Testis (tissue), 3 donors: ENCODE data around the gene GTPBP6. TPM values are rescaled to one million over a fixed set of nuclear protein-coding genes. Genes with fewer than 3 reads are reported as not detected.

Experiments
- DNase-seq: peaks from one replicate; pipeline ENCODE4 v3.0.0-alpha.2; 2019
- H3K27ac ChIP-seq, 2 donors: fragments of 200-600 bp; sonication (generic); one replicate each; pipeline ENCODE4 v1.5.1; 2019
- H3K27me3 ChIP-seq: fragments of 200-600 bp; sonication (generic); one replicate; pipeline ENCODE4 v1.5.1; 2019
- H3K36me3 ChIP-seq: fragments of 200-600 bp; sonication (generic); one replicate; pipeline ENCODE4 v1.5.1; 2017; ENCODE audit warnings: low read depth; ENCODE audit errors: missing control alignments
- H3K4me1 ChIP-seq: fragments of 200-600 bp; sonication (generic); one replicate; pipeline ENCODE4 v1.5.1; 2019
- H3K4me3 ChIP-seq, 2 donors: fragments of 200-600 bp; sonication (generic); one replicate each; pipeline ENCODE4 v1.5.1; 2017 to 2019
- H3K9me3 ChIP-seq: fragments of 200-600 bp; sonication (generic); one replicate; pipeline ENCODE4 v1.5.1; 2017
- POLR2A ChIP-seq: fragments of 450-650 bp; IDR thresholded peaks from one replicate; pipeline ENCODE4 v1.6.1; 2017; ENCODE audit warnings: antibody characterized with exemption, mild to moderate bottlenecking, moderate library complexity
- WGBS, 2 donors: methylation state at CpG; one replicate each; pipeline ENCODE4 v1.1.5; 2018; 5-methylcytosine and 5-hydroxymethylcytosine counted together
- intact Hi-C: fragments of 100-400 bp; cut with DNase I; formaldehyde crosslinking; loops from one replicate; pipeline ENCODE4 v1.15.1; 2023; ENCODE audit warnings: low total_unique reads
- polyA plus RNA-seq: library from polyadenylated mRNA; stranded (reverse); fragments of 350-450 nt; fragmentation: Illumina TruSeq; extraction: RNeasy Lipid Tissue Mini Kit (QIAGEN cat#74804); gene quantifications from one replicate; pipeline ENCODE4 v1.2.3, GENCODE V29; 2014; ENCODE audit warnings: low read depth, low replicate concordance; ENCODE audit not compliant: insufficient read depth
- total RNA-seq, 2 donors: library from RNA; depleted of rRNA; stranded (reverse); fragments of >200 nt; gene quantifications; one replicate each; pipeline ENCODE4 v1.2.3, GENCODE V29; 2016
- TF ChIP-seq, protein P1 (sequence below), 3 experiments: fragments of 450-650 bp in 2 of 3; fragments of 200-600 bp in 1 of 3; sonication (generic) in 1 of 3; IDR thresholded peaks; one replicate each; pipeline ENCODE4 v1.5.1; 2016 to 2019; ENCODE audit warnings: antibody characterized with exemption in 3 of 3, mild to moderate bottlenecking in 2 of 3, moderate library complexity in 1 of 3

Gene GTPBP6
- total and polyA plus RNA-seq, 3 donors from 2014 or later = 38.0 to 74.3 (median 43.8) TPM

DNA sequence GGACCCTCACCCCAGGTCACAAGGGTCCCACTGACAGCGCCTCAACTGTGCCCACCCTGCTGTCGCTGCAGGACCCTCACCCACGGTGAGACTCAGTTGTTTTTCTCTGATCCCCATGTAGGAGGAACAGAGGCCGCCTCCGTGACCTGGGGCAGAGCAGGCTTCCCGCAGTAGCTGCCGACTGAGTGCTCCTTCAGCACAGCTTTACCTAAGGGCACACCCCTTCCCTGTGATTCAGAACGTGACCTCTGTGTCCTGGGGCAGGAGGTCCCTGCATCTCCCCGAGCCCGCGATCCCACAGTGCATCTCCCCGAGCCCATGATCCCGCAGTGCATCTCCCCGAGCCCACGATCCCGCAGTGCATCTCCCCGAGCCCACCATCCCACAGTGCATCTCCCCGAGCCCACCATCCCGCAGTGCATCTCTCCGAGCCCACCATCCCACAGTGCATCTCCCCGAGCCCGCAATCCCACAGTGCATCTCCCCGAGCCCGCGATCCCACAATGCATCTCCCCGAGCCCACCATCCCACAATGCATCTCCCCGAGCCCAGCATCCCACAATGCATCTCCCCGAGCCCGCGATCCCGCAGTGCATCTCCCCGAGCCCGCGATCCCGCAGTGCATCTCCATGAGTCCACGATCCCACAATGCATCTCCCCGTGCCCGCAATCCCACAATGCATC lies 44.5 kb upstream of the GTPBP6 start:
- Histone ChIP-seq H3K27ac (no peak overlapping the region), H3K36me3 (no peaks in the 10 kb centered on the region), H3K9me3 (no peaks in the 10 kb centered on the region), H3K4me1 (no peaks in the 10 kb centered on the region), H3K27me3 (no peaks in the 10 kb centered on the region), H3K4me3 (no peak overlapping the region)
- intact Hi-C loops = no loop called here
- TF ChIP-seq, protein P1, sequence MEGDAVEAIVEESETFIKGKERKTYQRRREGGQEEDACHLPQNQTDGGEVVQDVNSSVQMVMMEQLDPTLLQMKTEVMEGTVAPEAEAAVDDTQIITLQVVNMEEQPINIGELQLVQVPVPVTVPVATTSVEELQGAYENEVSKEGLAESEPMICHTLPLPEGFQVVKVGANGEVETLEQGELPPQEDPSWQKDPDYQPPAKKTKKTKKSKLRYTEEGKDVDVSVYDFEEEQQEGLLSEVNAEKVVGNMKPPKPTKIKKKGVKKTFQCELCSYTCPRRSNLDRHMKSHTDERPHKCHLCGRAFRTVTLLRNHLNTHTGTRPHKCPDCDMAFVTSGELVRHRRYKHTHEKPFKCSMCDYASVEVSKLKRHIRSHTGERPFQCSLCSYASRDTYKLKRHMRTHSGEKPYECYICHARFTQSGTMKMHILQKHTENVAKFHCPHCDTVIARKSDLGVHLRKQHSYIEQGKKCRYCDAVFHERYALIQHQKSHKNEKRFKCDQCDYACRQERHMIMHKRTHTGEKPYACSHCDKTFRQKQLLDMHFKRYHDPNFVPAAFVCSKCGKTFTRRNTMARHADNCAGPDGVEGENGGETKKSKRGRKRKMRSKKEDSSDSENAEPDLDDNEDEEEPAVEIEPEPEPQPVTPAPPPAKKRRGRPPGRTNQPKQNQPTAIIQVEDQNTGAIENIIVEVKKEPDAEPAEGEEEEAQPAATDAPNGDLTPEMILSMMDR (IDR thresholded peaks at IDR 0.05) = no peak
- no peak for TF ChIP-seq POLR2A
- 72 to 88% methylated on average over 37 to 38 of the region's 38 CpGs for WGBS, 2 donors
- no peak for DNase-seq

DNA sequence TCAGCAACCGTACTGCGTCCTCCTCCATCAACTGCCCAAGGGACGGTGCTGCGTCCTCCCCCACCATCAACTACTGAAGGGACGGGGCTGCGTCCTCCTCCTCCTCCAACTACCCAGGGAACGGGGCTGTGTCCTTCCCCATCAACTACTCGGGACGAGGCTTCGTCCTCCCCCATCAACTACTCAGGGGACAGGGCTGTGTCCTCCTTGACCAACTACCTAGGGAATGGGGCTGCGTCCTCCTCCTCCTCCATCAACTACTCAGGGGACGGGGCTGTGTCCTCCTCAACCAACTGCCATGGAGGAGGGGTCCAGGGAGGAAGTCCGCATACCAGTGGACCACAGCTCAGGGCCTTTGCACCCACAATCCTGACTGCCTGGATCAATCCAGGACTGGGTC lies 43.8 kb upstream of the GTPBP6 start:
- no peak overlapping the region for H3K4me3 ChIP-seq
- H3K36me3 ChIP-seq = no peaks in the 10 kb centered on the region
- 96 to 97% methylated on average over 10 to 13 of the region's 13 CpGs for WGBS, 2 donors
- intact Hi-C loops = no loop called here
- H3K27ac ChIP-seq = no peak overlapping the region
- no peak for TF ChIP-seq POLR2A
- TF ChIP-seq, protein P1 (IDR thresholded peaks at IDR 0.05) = no peak
- DNase-seq = no peak
- no peaks in the 10 kb centered on the region for H3K27me3 ChIP-seq
- no peaks in the 10 kb centered on the region for H3K9me3 ChIP-seq
- H3K4me1 ChIP-seq = no peaks in the 10 kb centered on the region

DNA sequence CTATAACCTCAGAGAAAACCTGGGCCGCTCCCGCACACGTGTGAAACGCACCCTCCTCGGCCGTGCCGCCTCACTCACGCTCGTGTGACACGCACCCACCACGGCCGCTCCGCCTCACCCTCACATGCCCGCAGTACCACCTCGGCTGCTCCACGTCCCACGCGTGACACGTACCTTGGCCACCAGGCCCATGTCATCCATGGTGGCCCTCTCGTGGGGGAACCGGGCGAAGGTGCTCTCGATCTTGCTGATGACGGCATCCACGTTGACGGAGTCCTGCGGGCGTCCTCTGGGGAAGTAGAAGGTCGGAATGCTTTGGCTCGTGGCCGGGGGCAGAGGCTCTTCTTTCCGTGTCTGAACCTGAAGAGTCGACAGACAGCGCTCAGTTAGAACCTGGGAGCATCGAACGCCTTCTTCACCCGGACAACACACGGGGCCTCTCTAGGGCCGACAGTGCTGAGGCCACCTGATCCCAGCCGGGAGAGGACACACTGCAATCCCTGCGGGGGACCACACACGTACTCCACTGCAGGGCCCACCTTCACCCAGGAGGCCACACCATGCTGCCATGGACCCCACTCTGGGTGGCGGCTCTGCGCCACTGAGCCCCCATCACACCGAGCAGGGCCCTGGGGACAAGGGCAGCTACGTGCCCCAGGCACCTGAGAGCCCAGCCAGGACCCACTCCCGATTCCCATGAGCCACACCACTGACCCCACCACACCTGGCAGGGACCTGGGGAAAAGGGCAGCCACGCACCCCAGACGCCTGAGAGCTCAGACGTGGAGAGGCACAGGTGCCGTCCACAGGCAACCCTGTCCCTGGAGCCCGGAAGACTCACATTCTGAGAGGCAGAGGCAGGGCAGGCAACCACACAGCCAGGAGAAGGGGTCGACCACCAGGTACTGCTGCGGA lies 42.9 kb upstream of the GTPBP6 start:
- no peaks in the 10 kb centered on the region for H3K36me3 ChIP-seq
- H3K4me3 ChIP-seq = no peak overlapping the region
- intact Hi-C loops = no loop called here
- TF ChIP-seq, protein P1 (IDR thresholded peaks at IDR 0.05) = no peak
- TF ChIP-seq POLR2A = no peak
- 96 to 98% methylated on average over 42 to 54 of the region's 54 CpGs for WGBS, 2 donors
- DNase-seq = no peak
- H3K27ac ChIP-seq = no peak overlapping the region
- H3K9me3 ChIP-seq = no peaks in the 10 kb centered on the region
- no peaks in the 10 kb centered on the region for H3K4me1 ChIP-seq
- H3K27me3 ChIP-seq = no peaks in the 10 kb centered on the region

DNA sequence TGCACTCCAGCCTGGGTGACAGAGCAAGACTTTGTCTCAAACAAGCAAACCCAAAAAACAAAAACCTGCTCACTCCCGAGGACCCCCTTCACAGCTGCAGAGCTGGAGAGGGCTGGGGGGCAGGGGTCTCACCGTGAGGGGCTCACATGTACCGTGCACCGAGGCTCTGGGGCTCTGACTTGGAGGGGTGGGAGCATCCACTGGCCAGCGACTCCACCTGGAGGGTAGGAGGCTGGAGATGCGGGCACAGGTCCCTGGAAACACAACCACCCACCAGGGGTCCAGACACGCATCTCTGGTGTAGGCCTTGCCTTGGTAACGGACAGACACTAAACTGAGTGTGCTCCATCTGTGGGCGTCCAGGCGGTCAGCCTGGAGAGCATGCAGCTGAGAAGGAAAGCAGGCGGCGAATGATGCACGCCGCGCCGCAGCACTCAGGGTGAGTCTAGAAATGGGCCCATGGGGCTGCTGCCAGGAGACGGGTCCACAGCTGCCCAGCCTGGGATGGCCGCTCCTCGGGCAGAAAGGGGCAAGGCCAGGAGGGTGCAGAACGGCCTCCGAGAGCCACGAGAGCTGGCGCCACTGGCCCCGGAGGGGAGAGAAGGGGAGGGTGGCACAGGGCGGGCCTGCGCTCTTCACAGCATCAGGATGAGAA lies 42.0 kb upstream of the GTPBP6 start:
- no peaks in the 10 kb centered on the region for H3K36me3 ChIP-seq
- H3K27me3 ChIP-seq = no peaks in the 10 kb centered on the region
- no peak for DNase-seq
- TF ChIP-seq POLR2A = no peak
- TF ChIP-seq, protein P1 (IDR thresholded peaks at IDR 0.05) = no peak
- intact Hi-C loops = no loop called here
- H3K4me3 ChIP-seq = no peak overlapping the region
- 90 to 99% methylated on average over 21 to 24 of the region's 26 CpGs for WGBS, 2 donors
- no peak overlapping the region for H3K27ac ChIP-seq
- no peaks in the 10 kb centered on the region for H3K9me3 ChIP-seq
- no peaks in the 10 kb centered on the region for H3K4me1 ChIP-seq
